GM13976 (cell line): ENCODE data around the gene POC1B.

ENCODE experiments used
- DNase-seq: peaks from one replicate; pipeline ENCODE4 v3.0.0; 2012; ENCODE audit warnings: low spot score
- CTCF ChIP-seq: IDR thresholded peaks from 2 replicates; pipeline ENCODE4 v1.5.1; 2012; ENCODE audit warnings: borderline replicate concordance, mild to moderate bottlenecking; ENCODE audit not compliant: insufficient read depth; ENCODE audit errors: extremely low read depth, missing control alignments, control extremely low read depth
- in situ Hi-C: fragments of 300-500 bp; cut with MboI; formaldehyde crosslinking; loops from one replicate; pipeline ENCODE4 v1.12.0; 2022; ENCODE audit warnings: low sequenced_read_pairs, mixed read lengths, inconsistent platforms; ENCODE audit not compliant: unreplicated experiment

The POC1B gene

GRCh38 chr12:89370421-89370831, 155.4 kb downstream of the POC1B start:
- TF ChIP-seq CTCF = no peak
- DNase-seq = no peak
- in situ Hi-C loops = no loop called here
